Measurements from ENCODE around the gene TIMM10.

- no peak for TF ChIP-seq EP300 (conservative IDR thresholded peaks at IDR 0.05; ENCODE audit: poor library complexity, severe bottlenecking)
- TF ChIP-seq EZH2 (IDR thresholded peaks at IDR 0.05; ENCODE audit: borderline replicate concordance, insufficient read depth, low read length, poor library complexity, severe bottlenecking) = no peak
- TF ChIP-seq, protein P1, sequence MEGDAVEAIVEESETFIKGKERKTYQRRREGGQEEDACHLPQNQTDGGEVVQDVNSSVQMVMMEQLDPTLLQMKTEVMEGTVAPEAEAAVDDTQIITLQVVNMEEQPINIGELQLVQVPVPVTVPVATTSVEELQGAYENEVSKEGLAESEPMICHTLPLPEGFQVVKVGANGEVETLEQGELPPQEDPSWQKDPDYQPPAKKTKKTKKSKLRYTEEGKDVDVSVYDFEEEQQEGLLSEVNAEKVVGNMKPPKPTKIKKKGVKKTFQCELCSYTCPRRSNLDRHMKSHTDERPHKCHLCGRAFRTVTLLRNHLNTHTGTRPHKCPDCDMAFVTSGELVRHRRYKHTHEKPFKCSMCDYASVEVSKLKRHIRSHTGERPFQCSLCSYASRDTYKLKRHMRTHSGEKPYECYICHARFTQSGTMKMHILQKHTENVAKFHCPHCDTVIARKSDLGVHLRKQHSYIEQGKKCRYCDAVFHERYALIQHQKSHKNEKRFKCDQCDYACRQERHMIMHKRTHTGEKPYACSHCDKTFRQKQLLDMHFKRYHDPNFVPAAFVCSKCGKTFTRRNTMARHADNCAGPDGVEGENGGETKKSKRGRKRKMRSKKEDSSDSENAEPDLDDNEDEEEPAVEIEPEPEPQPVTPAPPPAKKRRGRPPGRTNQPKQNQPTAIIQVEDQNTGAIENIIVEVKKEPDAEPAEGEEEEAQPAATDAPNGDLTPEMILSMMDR (IDR thresholded peaks at IDR 0.05; ENCODE audit: poor library complexity, severe bottlenecking) = no peak
Measured at GRCh38 chr11:57523419-57523818, 7.1 kb downstream of the TIMM10 start.
